ENCODE measurements around the gene STAT1.

The STAT1 gene

GRCh38 chr2:190948671-190949070, 65.3 kb downstream of the STAT1 start:
- DNase-seq = no peak

- peak; percentile 41 for DNase-seq
These were observed 66.2 kb downstream of the STAT1 start for GRCh38 chr2:190947711-190948251.

DNA sequence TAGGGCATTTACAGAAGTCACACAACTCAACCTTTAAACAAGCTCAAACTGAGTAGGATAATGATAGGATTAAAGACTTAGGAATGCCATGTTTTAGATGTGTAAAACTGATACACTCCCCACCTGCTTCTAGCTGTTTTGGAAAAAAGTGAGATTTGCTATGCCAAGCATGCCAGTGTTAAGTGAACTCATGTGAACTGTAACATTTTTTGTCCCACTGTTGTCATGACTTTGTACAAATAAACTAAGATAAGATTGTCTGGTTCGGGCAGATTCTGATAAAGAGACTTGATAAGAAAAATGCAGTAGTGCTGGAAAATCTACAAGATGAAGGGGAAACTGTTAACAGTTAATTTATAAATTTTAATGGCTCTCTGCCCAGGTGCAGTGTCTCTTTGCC, 66.8 kb downstream of the STAT1 start:
- DNase-seq = peak; percentile 13

- no peak for DNase-seq
These were observed 70.3 kb downstream of the STAT1 start for GRCh38 chr2:190943706-190944105.

DNA sequence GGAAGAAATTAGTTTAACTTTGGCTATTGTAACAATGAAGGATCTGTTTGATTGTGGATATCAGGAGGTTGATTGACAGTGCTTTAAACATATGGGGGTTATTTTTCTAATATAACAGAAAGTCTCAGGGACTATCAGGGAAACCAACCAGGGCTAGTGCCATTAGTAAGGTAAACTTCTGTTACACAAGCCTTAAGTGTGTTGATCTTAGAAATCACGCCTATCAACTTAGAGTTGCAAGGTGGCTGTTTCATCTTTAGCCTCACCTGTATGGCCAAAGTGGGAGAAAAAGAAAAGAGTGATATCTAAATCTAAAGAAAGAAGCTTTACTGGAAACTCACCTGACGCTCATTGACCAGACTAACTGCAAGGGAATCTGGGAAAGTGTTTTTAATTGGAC, 71.3 kb downstream of the STAT1 start:
- no peak for DNase-seq

- no peak for DNase-seq
These were observed 72.4 kb downstream of the STAT1 start for GRCh38 chr2:190941571-190941970.

DNA sequence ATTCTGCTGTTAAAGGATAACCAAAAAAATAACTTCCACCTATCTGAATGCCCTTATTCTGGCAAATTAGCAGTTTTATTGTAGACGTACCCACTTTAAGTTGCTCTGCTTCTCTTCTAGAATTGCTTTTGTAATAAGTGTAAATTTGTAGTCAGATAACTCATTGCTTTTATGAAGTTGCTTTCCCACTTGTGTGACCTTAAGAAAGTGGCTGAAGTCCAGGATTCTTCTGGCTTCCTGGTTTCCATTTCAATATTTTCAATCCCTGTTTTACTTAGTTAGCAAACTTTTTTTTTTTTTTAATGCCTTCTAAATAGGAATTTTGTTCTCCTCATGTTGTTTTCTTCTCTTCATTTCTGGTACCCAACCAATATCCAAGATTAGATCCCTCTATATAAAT, 73.5 kb downstream of the STAT1 start:
- DNase-seq = no peak

- DNase-seq = no peak
These were observed 75.1 kb downstream of the STAT1 start for GRCh38 chr2:190938771-190939335.

DNA sequence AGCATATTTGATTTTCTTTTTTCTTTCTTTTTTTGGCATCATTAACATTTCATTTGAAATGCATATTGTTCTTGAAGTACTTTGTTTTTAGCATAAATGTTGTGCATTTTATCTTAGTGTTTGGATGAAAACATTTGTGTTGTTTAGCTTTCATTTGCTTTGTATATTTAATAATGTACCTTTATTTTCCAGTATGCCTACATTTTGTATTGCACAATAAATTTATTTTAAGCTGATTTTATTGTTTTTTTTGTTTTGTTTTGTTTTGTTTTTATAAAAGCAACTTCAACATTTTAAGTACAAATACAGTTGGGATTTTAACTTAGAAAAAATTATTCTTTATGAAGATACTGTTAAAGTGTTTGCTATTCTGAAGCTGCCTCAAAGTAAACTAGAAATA, 78.9 kb downstream of the STAT1 start:
- no peak for DNase-seq

DNA sequence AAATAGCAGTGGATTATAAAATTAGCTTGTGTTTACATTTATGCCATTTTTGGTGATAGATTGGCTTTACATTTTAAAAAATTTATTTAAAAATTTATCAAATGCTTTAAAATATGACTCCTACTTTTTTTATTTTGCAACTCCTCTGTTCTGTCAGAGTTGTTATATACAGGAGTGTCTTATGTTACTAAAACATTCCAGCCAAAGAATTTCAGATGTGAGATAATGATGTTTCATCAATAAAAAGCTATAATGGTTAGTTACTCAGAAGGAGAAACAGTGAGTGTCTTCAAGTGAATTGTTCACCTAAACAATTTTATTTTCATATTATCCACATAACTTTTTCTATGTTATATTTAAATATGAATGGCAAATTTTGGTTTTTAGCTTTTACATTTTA, 80.6 kb downstream of the STAT1 start:
- no peak for DNase-seq

DNA sequence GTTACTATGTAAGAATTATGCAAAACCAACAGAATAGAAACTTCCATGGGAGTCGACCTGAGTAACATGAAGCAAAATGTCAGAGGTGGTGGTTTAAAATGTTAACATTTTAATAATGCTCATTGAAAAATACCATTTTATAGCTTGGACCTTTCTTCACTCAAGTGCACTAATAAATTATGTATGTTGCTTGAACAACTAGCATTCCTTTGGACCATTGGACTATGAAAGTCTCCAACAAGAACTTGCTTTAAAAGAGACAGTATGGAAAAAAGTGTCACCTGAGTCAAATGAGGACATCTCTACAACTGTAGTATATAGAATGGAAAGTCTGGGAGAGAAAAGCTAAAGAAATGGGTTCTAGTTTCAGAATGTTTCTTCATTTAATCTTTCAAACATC, 81.5 kb downstream of the STAT1 start:
- DNase-seq = no peak

DNA sequence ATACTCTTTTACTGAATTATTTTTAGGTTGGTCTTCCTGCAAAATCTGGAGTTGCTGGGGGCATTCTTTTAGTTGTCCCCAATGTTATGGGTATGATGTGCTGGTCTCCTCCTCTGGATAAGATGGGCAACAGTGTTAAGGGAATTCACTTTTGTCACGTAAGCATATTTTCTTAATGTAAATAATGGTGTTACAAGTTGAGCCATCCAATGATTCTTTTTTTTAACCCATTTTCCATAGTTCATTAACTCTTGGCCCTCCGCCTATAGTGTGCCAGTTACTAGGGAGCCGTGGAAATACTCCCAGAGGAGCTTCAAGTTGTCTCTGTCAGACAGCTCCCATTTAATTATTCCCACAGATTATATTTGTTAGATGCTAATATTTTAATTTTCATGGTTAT, 83.6 kb downstream of the STAT1 start:
- no peak for DNase-seq

DNA sequence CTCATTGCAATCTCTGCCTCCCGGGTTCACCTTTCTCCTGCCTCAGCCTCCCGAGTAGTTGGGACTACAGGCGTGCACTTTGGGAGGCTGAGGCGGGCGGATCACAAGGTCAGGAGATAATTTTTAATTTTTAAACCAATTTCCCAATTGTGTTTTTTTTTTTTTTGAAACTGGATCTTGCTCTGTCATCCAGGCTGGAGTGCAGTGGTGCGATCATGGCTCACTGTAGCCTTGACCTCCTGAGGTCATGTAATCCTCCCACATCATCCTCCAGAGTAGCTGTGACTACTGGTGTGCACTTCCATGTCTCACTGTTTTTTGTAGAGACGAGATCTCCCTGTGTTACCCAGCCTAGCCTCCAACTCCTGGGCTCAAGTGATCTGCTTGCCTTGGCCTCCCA, 84.1 kb downstream of the STAT1 start:
- no peak for DNase-seq

- no peak for DNase-seq
These were observed 86.7 kb downstream of the STAT1 start for GRCh38 chr2:190927301-190927700.

GRCh38 chr2:190922376-190922775, 91.6 kb downstream of the STAT1 start:
- no peak for DNase-seq

GRCh38 chr2:190920085-190920484, 93.9 kb downstream of the STAT1 start:
- no peak for DNase-seq
